Measurements from ENCODE around the gene OR6N2.

Gene OR6N2

DNA sequence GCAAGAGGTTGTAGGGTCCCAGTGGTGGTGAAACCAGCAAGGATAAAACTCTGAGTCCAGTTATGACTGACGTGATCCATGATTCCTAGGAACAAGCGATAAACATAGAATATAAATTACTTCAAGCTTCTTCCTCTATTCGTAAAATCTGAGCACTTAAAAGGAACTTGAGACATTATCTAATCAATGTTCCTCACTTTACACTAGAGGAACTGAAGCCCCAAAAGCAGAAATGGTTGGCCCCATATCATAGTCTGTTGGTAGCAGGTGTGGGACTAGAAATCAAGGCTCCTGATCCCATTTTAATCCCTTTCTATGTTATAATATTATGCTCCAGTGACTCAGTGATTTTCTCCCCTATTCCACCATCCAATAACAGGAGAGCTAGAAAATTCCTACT, 28.3 kb upstream of the OR6N2 start:
- H3K4me3 ChIP-seq (ENCODE audit: low read length in 2 of 2): no peak overlapping the region
- H3K4me1 ChIP-seq (ENCODE audit: control insufficient read depth, insufficient read depth, low read length): no peaks in the 10 kb centered on the region
- H3K27me3 ChIP-seq (ENCODE audit: control insufficient read depth in 1 of 2, insufficient read depth in 2 of 2, low read length in 2 of 2): no peaks in the 10 kb centered on the region
- H3K9me3 ChIP-seq (ENCODE audit: control insufficient read depth in 2 of 2, low read length in 2 of 2): no peaks in the 10 kb centered on the region
- no peak overlapping the region for H3K27ac ChIP-seq (ENCODE audit: low read length)
- no peaks in the 10 kb centered on the region for H3K36me3 ChIP-seq (ENCODE audit: control insufficient read depth in 2 of 2, insufficient read depth in 2 of 2, low read length in 2 of 2)
- no peak overlapping the region for H3K9ac ChIP-seq (ENCODE audit: low read length in 2 of 2)

DNA sequence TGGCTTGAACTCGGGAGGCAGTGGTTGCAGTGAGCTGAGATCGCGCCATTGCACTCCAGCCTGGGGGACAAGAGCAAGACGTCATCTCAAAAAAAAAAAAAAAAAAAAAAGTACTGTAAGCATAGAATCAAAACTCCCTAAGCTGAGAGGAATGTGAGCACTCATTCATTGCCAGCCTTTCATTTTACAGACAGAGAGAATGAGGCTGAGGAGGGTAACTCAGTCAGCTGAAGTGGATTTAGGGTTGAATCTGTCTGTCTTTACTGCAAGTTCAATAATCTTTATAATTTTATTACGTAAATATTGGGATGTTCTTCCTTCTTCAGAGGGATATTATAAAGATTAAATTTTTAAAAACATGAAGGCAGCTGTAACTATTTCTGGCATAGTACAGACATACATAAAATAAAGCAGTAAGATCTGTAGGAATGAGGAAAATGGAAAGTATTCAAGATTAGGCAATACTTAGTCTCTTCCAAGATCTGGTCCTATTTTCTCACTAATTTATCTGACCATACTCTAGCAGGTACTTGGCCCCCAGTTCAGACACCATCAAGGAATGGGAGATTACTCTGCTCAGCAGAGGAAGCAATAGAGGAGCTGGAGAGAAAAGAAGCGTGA, 26.0 kb upstream of the OR6N2 start:
- H3K36me3 ChIP-seq (ENCODE audit: control insufficient read depth in 2 of 2, insufficient read depth in 2 of 2, low read length in 2 of 2): no peaks in the 10 kb centered on the region

DNA sequence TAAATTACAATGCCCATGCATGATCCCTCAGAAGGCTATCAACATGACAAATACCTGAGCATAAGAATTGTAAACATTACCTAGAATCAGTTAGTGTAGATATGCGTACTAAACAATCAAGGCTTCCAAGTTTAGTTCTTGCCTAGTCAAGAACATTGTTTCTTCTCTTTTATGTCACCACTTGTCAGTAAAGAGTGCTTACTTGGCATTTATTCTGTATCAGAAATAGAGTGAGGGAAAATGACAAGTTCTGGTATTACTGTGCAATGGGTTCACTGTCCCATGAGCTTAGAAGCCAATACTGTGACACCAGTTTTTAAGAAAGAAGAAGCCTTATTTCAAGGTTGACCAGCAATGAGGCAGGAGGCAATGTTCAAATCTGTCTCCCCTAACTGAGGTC, 22.7 kb upstream of the OR6N2 start:
- Histone ChIP-seq H3K27me3 (ENCODE audit: control insufficient read depth in 1 of 2, insufficient read depth in 2 of 2, low read length in 2 of 2) (no peaks in the 10 kb centered on the region), H3K4me3 (ENCODE audit: low read length in 2 of 2) (no peak overlapping the region), H3K27ac (ENCODE audit: low read length) (no peak overlapping the region), H3K9ac (ENCODE audit: low read length in 2 of 2) (no peak overlapping the region), H3K4me1 (ENCODE audit: control insufficient read depth, insufficient read depth, low read length) (no peaks in the 10 kb centered on the region), H3K9me3 (ENCODE audit: control insufficient read depth in 2 of 2, low read length in 2 of 2) (no peaks in the 10 kb centered on the region), H3K36me3 (ENCODE audit: control insufficient read depth in 2 of 2, insufficient read depth in 2 of 2, low read length in 2 of 2) (no peaks in the 10 kb centered on the region)

More for the DNA sequence above, 26.0 kb upstream of the OR6N2 start:
- H3K4me3 ChIP-seq (ENCODE audit: low read length in 2 of 2): no peak overlapping the region
- no peak overlapping the region for H3K27ac ChIP-seq (ENCODE audit: low read length)
- no peaks in the 10 kb centered on the region for H3K27me3 ChIP-seq (ENCODE audit: control insufficient read depth in 1 of 2, insufficient read depth in 2 of 2, low read length in 2 of 2)
- H3K9ac ChIP-seq (ENCODE audit: low read length in 2 of 2): no peak overlapping the region
- no peaks in the 10 kb centered on the region for H3K9me3 ChIP-seq (ENCODE audit: control insufficient read depth in 2 of 2, low read length in 2 of 2)
- no peaks in the 10 kb centered on the region for H3K4me1 ChIP-seq (ENCODE audit: control insufficient read depth, insufficient read depth, low read length)

DNA sequence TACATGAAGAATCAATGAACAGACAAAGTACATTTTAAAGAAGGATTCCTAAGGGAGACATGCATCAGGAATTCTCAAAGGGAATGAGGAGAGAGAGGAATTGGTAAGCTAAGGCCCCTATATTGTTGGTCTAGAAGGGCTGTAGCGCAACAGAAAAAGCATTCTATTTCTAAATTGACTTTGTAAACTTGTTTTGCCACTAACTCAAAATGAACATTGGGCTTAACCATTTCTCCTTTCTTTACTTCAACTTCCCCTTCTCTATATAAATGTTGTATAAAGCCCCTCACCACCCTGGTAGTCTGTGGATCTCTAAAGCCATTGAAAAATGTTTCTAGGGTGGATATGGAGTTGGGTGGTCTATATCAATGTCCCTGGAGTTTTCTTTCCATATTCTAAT, 20.4 kb upstream of the OR6N2 start:
- no peaks in the 10 kb centered on the region for H3K27me3 ChIP-seq (ENCODE audit: control insufficient read depth in 1 of 2, insufficient read depth in 2 of 2, low read length in 2 of 2)
- H3K4me3 ChIP-seq (ENCODE audit: low read length in 2 of 2): no peak overlapping the region
- no peak overlapping the region for H3K27ac ChIP-seq (ENCODE audit: low read length)
- H3K9ac ChIP-seq (ENCODE audit: low read length in 2 of 2): no peak overlapping the region
- no peaks in the 10 kb centered on the region for H3K4me1 ChIP-seq (ENCODE audit: control insufficient read depth, insufficient read depth, low read length)
- no peaks in the 10 kb centered on the region for H3K9me3 ChIP-seq (ENCODE audit: control insufficient read depth in 2 of 2, low read length in 2 of 2)
- no peaks in the 10 kb centered on the region for H3K36me3 ChIP-seq (ENCODE audit: control insufficient read depth in 2 of 2, insufficient read depth in 2 of 2, low read length in 2 of 2)

DNA sequence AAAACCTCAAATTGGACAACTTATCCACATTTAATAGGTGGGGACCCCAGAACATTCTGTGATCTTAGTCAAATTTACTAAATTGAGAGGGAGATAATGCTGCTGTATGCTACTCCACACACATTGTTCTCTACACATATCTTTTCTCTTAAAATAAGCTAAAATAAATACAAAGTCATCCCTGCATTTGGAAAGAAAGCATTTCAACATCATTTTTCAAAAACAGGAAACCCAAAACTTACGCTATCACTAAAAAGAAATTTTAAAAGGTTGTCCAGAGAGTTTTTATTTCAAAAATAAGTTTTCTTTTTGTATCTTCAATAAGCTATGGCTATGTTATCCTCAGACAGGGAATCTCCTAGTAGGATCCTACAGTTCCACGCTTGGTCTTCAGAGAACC, 19.5 kb upstream of the OR6N2 start:
- H3K27ac ChIP-seq (ENCODE audit: low read length): no peak overlapping the region
- no peaks in the 10 kb centered on the region for H3K27me3 ChIP-seq (ENCODE audit: control insufficient read depth in 1 of 2, insufficient read depth in 2 of 2, low read length in 2 of 2)
- H3K4me3 ChIP-seq (ENCODE audit: low read length in 2 of 2): no peak overlapping the region

DNA sequence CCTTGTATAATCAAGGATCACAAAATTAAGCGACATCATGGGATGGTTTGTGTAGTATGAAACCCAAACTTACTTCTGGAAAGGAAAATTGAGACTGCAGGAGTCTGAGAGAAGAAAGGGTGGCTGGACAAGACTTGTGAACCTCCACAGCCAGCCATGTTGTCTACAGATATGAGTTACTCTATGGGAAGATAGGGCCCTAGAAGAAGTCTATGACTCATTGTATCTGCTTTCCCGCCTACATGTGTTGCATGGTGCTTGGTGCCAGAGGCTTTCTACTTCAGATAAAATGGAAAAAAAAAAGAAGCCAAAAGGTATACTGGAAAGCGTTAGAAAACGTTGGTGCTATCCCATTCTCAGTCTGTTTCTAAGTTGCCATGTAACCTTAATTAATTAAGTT, 18.7 kb upstream of the OR6N2 start:
- Histone ChIP-seq H3K27me3 (ENCODE audit: control insufficient read depth in 1 of 2, insufficient read depth in 2 of 2, low read length in 2 of 2) (no peaks in the 10 kb centered on the region), H3K27ac (ENCODE audit: low read length) (no peak overlapping the region), H3K4me3 (ENCODE audit: low read length in 2 of 2) (no peak overlapping the region), H3K4me1 (ENCODE audit: control insufficient read depth, insufficient read depth, low read length) (no peaks in the 10 kb centered on the region), H3K9ac (ENCODE audit: low read length in 2 of 2) (no peak overlapping the region), H3K9me3 (ENCODE audit: control insufficient read depth in 2 of 2, low read length in 2 of 2) (no peaks in the 10 kb centered on the region), H3K36me3 (ENCODE audit: control insufficient read depth in 2 of 2, insufficient read depth in 2 of 2, low read length in 2 of 2) (no peaks in the 10 kb centered on the region)

More for the DNA sequence above, 19.5 kb upstream of the OR6N2 start:
- H3K36me3 ChIP-seq (ENCODE audit: control insufficient read depth in 2 of 2, insufficient read depth in 2 of 2, low read length in 2 of 2): no peaks in the 10 kb centered on the region
- H3K9me3 ChIP-seq (ENCODE audit: control insufficient read depth in 2 of 2, low read length in 2 of 2): no peaks in the 10 kb centered on the region
- no peak overlapping the region for H3K9ac ChIP-seq (ENCODE audit: low read length in 2 of 2)
- no peaks in the 10 kb centered on the region for H3K4me1 ChIP-seq (ENCODE audit: control insufficient read depth, insufficient read depth, low read length)

DNA sequence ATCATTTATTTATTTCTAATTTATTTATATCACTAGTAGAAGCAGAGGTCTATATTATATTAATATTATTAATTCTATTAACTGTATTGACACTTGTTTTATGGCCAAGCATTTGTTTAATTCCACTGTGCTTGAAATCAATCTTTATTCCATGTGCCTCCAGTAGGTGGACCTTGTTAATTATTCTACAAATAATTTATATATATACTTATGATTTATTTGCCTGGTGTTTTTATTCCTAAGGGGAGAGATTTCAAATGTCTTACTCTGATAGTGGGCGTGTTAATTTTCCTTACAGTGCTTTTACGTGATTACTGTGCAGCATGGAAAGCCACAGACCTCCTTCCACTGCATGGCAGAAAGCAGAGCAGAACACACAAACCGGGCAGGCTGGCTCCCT, 17.5 kb upstream of the OR6N2 start:
- H3K4me1 ChIP-seq (ENCODE audit: control insufficient read depth, insufficient read depth, low read length): no peaks in the 10 kb centered on the region
- H3K4me3 ChIP-seq (ENCODE audit: low read length in 2 of 2): no peak overlapping the region
- peaks cover 0 to 3% of the 10 kb centered on the region in 2 donors for H3K9me3 ChIP-seq (ENCODE audit: control insufficient read depth in 2 of 2, low read length in 2 of 2)
- H3K9ac ChIP-seq (ENCODE audit: low read length in 2 of 2): no peak overlapping the region
- H3K36me3 ChIP-seq (ENCODE audit: control insufficient read depth in 2 of 2, insufficient read depth in 2 of 2, low read length in 2 of 2): no peaks in the 10 kb centered on the region
- no peak overlapping the region for H3K27ac ChIP-seq (ENCODE audit: low read length)
- H3K27me3 ChIP-seq (ENCODE audit: control insufficient read depth in 1 of 2, insufficient read depth in 2 of 2, low read length in 2 of 2): no peaks in the 10 kb centered on the region

DNA sequence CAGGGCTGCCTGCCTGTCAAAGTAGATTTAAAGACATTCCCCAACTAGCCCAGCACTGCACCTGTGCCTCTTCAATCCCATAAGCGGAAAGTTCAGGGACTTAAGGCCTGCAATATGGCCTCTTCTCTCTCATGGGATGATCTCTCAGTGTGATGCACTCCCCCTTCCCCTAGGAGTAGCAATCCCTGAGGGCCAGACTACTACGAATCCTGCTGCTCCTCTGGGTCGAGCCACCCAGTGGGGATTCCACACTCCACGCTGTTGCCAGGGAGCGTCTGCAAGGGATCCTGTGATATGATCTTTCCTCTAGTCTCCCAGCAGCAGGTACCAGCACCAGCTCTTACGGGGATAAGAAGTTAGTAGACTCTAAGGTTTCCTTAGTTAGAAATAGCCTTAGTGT, 13.2 kb upstream of the OR6N2 start:
- Histone ChIP-seq H3K9me3 (ENCODE audit: control insufficient read depth in 2 of 2, low read length in 2 of 2) (peaks cover 0 to 3% of the 10 kb centered on the region in 2 donors), H3K4me3 (ENCODE audit: low read length in 2 of 2) (no peak overlapping the region), H3K4me1 (ENCODE audit: control insufficient read depth, insufficient read depth, low read length) (no peaks in the 10 kb centered on the region), H3K36me3 (ENCODE audit: control insufficient read depth in 2 of 2, insufficient read depth in 2 of 2, low read length in 2 of 2) (no peaks in the 10 kb centered on the region), H3K27ac (ENCODE audit: low read length) (no peak overlapping the region), H3K9ac (ENCODE audit: low read length in 2 of 2) (no peak overlapping the region), H3K27me3 (ENCODE audit: control insufficient read depth in 1 of 2, insufficient read depth in 2 of 2, low read length in 2 of 2) (no peaks in the 10 kb centered on the region)

DNA sequence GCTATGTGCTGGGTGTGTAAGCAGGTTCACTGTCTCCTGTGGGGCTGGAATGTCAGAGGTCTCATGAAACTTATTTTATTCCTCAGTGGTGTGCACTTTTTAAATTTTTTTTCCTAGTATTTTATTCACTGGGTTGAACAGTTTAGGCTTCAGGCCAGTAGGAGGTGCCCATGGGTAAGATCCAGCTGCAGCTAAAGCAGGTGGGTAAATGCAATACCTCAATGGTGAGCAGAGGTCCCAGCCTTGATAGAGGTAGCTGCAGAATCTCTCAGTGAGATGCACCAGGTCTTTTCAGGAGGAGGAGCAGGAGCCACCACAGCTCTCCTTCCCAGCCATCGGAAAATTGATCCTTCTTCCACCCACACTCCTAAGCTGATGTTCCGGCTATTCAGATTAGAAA, 12.6 kb upstream of the OR6N2 start:
- H3K9ac ChIP-seq (ENCODE audit: low read length in 2 of 2): no peak overlapping the region
- no peak overlapping the region for H3K27ac ChIP-seq (ENCODE audit: low read length)
- no peaks in the 10 kb centered on the region for H3K36me3 ChIP-seq (ENCODE audit: control insufficient read depth in 2 of 2, insufficient read depth in 2 of 2, low read length in 2 of 2)
- H3K27me3 ChIP-seq (ENCODE audit: control insufficient read depth in 1 of 2, insufficient read depth in 2 of 2, low read length in 2 of 2): no peaks in the 10 kb centered on the region
- no peaks in the 10 kb centered on the region for H3K4me1 ChIP-seq (ENCODE audit: control insufficient read depth, insufficient read depth, low read length)
- no peak overlapping the region for H3K4me3 ChIP-seq (ENCODE audit: low read length in 2 of 2)
- peaks cover 0 to 3% of the 10 kb centered on the region in 2 donors for H3K9me3 ChIP-seq (ENCODE audit: control insufficient read depth in 2 of 2, low read length in 2 of 2)

DNA sequence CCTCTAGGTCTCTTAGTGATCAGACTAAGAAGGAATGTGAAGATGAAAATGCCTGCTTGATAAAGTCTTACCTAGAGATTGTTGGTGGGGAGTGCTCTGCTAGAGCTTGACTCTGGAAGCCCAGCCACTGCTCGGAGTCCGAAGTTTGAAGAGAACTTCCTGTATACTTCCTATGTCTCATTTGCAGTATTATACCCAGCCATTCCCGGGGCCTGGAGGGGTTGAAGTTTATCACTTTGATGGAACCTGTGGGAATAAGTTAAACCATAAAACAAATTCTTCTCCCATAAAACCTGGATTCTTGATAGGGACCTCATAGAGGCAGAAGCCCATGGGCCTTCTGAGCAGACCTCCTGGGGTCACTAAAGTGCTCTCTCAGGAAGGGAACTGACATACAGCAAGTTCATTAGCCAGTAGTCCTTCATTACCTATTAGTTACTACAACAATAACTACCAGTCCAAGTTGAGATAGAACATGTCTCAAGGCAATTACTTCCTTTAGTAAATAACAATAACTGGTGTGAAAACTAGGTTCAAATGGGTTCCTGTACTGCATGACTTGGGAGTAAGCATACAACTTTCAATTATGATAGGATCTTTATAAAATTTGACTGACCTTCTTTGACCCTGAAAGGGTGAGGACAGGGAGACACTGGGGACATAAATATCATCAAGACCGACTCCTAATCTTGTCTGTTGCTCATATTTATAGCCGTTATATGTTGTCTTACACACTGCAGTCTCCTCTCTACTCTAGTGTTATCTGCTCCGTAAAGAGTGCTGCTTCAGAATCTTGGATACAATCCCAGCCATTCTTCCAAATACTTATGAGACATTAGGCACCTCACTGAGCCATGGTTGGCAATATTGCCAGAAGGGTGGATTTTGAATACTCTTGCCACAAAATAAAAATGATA, 8.8 kb downstream of the OR6N2 start, which contains the start of gene OR6N1:
TSS of gene OR6N1 (minus strand) at position 246 of the 917 bp plus-strand sequence. CDS start 5,513 bp downstream, outside the sequence.
- H3K9ac ChIP-seq (ENCODE audit: low read length in 2 of 2): no peak within 1 kb of the TSS
- H3K9me3 ChIP-seq (ENCODE audit: control insufficient read depth in 2 of 2, low read length in 2 of 2): no peaks in the 10 kb centered on the region
- no peaks in the 10 kb centered on the region for H3K4me1 ChIP-seq (ENCODE audit: control insufficient read depth, insufficient read depth, low read length)
- H3K4me3 ChIP-seq (ENCODE audit: low read length in 2 of 2): no peak within 1 kb of the TSS
- no peaks in the 10 kb centered on the region for H3K36me3 ChIP-seq (ENCODE audit: control insufficient read depth in 2 of 2, insufficient read depth in 2 of 2, low read length in 2 of 2)
- no peaks in the 10 kb centered on the region for H3K27me3 ChIP-seq (ENCODE audit: control insufficient read depth in 1 of 2, insufficient read depth in 2 of 2, low read length in 2 of 2)
- H3K27ac ChIP-seq (ENCODE audit: low read length): no peak within 1 kb of the TSS

DNA sequence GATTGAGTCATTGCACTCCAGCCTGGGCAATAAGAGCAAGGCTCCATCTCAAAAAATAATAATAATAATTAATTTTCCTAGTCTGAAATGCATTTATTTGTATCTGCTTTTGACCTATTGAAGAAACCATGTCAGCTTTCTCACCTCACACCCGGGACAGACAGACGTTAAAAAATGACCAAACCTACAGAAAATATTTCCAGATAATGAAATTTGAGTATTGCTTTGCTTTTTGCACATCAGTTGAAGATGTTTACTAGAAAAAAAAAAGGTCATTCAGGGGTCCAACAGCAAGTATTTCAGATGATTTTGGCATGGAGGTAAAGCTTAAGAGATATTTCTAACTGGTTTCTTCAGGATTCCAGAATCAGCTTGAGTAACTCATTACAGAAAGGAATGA, 26.6 kb downstream of the OR6N2 start, which contains the start of gene OR6K6:
TSS of gene OR6K6 (plus strand) at position 301 of the 400 bp plus-strand sequence. CDS start 168 bp downstream, outside the sequence.
- Histone ChIP-seq H3K4me3 (ENCODE audit: low read length in 2 of 2) (no peak within 1 kb of the TSS), H3K27ac (ENCODE audit: low read length) (no peak within 1 kb of the TSS), H3K9ac (ENCODE audit: low read length in 2 of 2) (no peak within 1 kb of the TSS), H3K27me3 (ENCODE audit: control insufficient read depth in 1 of 2, insufficient read depth in 2 of 2, low read length in 2 of 2) (no peaks in the 10 kb centered on the region), H3K9me3 (ENCODE audit: control insufficient read depth in 2 of 2, low read length in 2 of 2) (no peaks in the 10 kb centered on the region), H3K4me1 (ENCODE audit: control insufficient read depth, insufficient read depth, low read length) (no peaks in the 10 kb centered on the region), H3K36me3 (ENCODE audit: control insufficient read depth in 2 of 2, insufficient read depth in 2 of 2, low read length in 2 of 2) (no peaks in the 10 kb centered on the region)

All from stomach smooth muscle (tissue), 2 donors.